ENCODE measurements around the gene TCTN2. TPM values are rescaled to one million over a fixed set of nuclear protein-coding genes. Genes with fewer than 3 reads are reported as not detected.

TCTN2 gene
- total RNA-seq, 1 donor from 2014 or later, result 4.7 TPM

- DNase-seq (ENCODE audit: low read depth in 2 of 2), result no peak
These were observed 13.1 kb downstream of the TCTN2 start for GRCh38 chr12:123683964-123684363.

GRCh38 chr12:123686636-123687190 is 15.8 kb downstream of the TCTN2 start:
- DNase-seq (ENCODE audit: low read depth in 2 of 2), result no peak

- DNase-seq (ENCODE audit: low read depth in 2 of 2), result no peak
These were observed 19.4 kb downstream of the TCTN2 start for GRCh38 chr12:123690191-123690840.

GRCh38 chr12:123696207-123696606 is 25.3 kb downstream of the TCTN2 start:
- no peak for DNase-seq (ENCODE audit: low read depth in 2 of 2)

- DNase-seq (ENCODE audit: low read depth in 2 of 2), result no peak
These were observed 25.7 kb downstream of the TCTN2 start for GRCh38 chr12:123696646-123697045.

- DNase-seq (ENCODE audit: low read depth in 2 of 2), result no peak
These were observed 35.0 kb downstream of the TCTN2 start for GRCh38 chr12:123705935-123706334.

- no peak for DNase-seq (ENCODE audit: low read depth in 2 of 2)
These were observed 36.6 kb downstream of the TCTN2 start for GRCh38 chr12:123707466-123707865.

- DNase-seq (ENCODE audit: low read depth in 2 of 2), result peak in 1 of 2 donors; percentile 20
These were observed 41.9 kb downstream of the TCTN2 start for GRCh38 chr12:123712780-123713319.

- DNase-seq (ENCODE audit: low read depth in 2 of 2), result no peak
These were observed 42.5 kb downstream of the TCTN2 start for GRCh38 chr12:123713398-123713797.

- no peak for DNase-seq (ENCODE audit: low read depth in 2 of 2)
These were observed 43.1 kb downstream of the TCTN2 start for GRCh38 chr12:123713823-123714585.

GRCh38 chr12:123715195-123715594 is 44.3 kb downstream of the TCTN2 start:
- DNase-seq (ENCODE audit: low read depth in 2 of 2), result no peak

GRCh38 chr12:123717350-123717749 is 46.4 kb downstream of the TCTN2 start:
- DNase-seq (ENCODE audit: low read depth in 2 of 2), result no peak

- DNase-seq (ENCODE audit: low read depth in 2 of 2), result no peak
These were observed 49.4 kb downstream of the TCTN2 start for GRCh38 chr12:123720141-123720814.

GRCh38 chr12:123721245-123721644 is 50.3 kb downstream of the TCTN2 start:
- DNase-seq (ENCODE audit: low read depth in 2 of 2), result no peak

GRCh38 chr12:123723011-123723410 is 52.1 kb downstream of the TCTN2 start:
- DNase-seq (ENCODE audit: low read depth in 2 of 2), result no peak

GRCh38 chr12:123723765-123724164 is 52.9 kb downstream of the TCTN2 start:
- no peak for DNase-seq (ENCODE audit: low read depth in 2 of 2)

- no peak for DNase-seq (ENCODE audit: low read depth in 2 of 2)
These were observed 55.3 kb downstream of the TCTN2 start for GRCh38 chr12:123726244-123726643.

GRCh38 chr12:123726962-123727361 is 56.0 kb downstream of the TCTN2 start:
- no peak for DNase-seq (ENCODE audit: low read depth in 2 of 2)

- DNase-seq (ENCODE audit: low read depth in 2 of 2), result no peak
These were observed 57.0 kb downstream of the TCTN2 start for GRCh38 chr12:123727878-123728277.

- no peak for DNase-seq (ENCODE audit: low read depth in 2 of 2)
These were observed 60.7 kb downstream of the TCTN2 start for GRCh38 chr12:123731596-123731995.

GRCh38 chr12:123732251-123732650 is 61.3 kb downstream of the TCTN2 start:
- peak in 1 of 2 donors; percentile 42 for DNase-seq (ENCODE audit: low read depth in 2 of 2)

- DNase-seq (ENCODE audit: low read depth in 2 of 2), result no peak
These were observed 62.3 kb downstream of the TCTN2 start for GRCh38 chr12:123733229-123733628.

Measured in dermis microvascular lymphatic vessel endothelial cell (primary cell).